Panc1 (cell line): ENCODE results near the gene PAGE4. TPM values are rescaled to one million over a fixed set of nuclear protein-coding genes. Genes with fewer than 3 reads are reported as not detected.
A peak's percentile ranks its signal among the peaks of the same experiment; 100 is the strongest.

Experiments
- ATAC-seq: fragments of 200-7000 bp; cut with Tn5 transposase; 2 replicates; pipeline ENCODE4 v1.9.1; 2020; ENCODE audit warnings: mild to moderate bottlenecking, moderate library complexity
- BruUV-seq: library from RNA; stranded (reverse); fragments of 400-500 nt; replicated peaks from 2 replicates; lab custom pipeline; 2021; lab: Mats Ljungman, UMichigan
- CTCF ChIA-PET: fragments of 300-600 bp; sonication (Branson Sonifier 250); formaldehyde crosslinking; loops from one replicate; lab custom pipeline; 2022; ENCODE audit warnings: antibody characterized with exemption; lab: Charles Lee
- POLR2A ChIA-PET: fragments of 300-600 bp; sonication (Branson Sonifier 250); formaldehyde crosslinking; loops from one replicate; lab custom pipeline; 2022; ENCODE audit warnings: antibody characterized with exemption; lab: Charles Lee
- DNase-seq: peaks from one replicate; pipeline ENCODE4 v3.0.0-alpha.2; 2010; ENCODE audit warnings: low read depth, low spot score
- H3K27ac ChIP-seq: 2 replicates; pipeline ENCODE4 v1.5.1; 2011; ENCODE audit warnings: mild to moderate bottlenecking, low read length, inconsistent platforms
- H3K27me3 ChIP-seq: fragments of 200-500 bp; sonication (Bioruptor generic); 2 replicates; pipeline ENCODE4 v1.6.0; 2014; ENCODE audit warnings: low read length, inconsistent platforms; ENCODE audit not compliant: control insufficient read depth, insufficient read depth
- H3K36me3 ChIP-seq: fragments of 200-500 bp; sonication (Bioruptor generic); 2 replicates; pipeline ENCODE4 v1.5.1; 2014; ENCODE audit warnings: inconsistent platforms, mild to moderate bottlenecking, low read length, moderate library complexity; ENCODE audit not compliant: control insufficient read depth, insufficient read depth
- H3K4me1 ChIP-seq: 2 replicates; pipeline ENCODE4 v1.5.1; 2011; ENCODE audit warnings: inconsistent platforms, mild to moderate bottlenecking, low read length, moderate library complexity; ENCODE audit not compliant: control insufficient read depth, insufficient read depth
- H3K4me3 ChIP-seq, 2 experiments: 2 replicates each; pipeline ENCODE4 v1.5.1; 2011 to 2012; ENCODE audit warnings: low read depth in 2 of 2, low read length in 2 of 2, mild to moderate bottlenecking in 2 of 2, inconsistent platforms in 1 of 2, moderate library complexity in 1 of 2
- H3K9me3 ChIP-seq: fragments of 200-500 bp; sonication (Bioruptor generic); 2 replicates; pipeline ENCODE4 v1.5.1; 2014; ENCODE audit warnings: low read depth, mild to moderate bottlenecking, inconsistent platforms, low read length, moderate library complexity; ENCODE audit not compliant: control insufficient read depth, insufficient read depth
- CTCF ChIP-seq: fragments of 450-650 bp; IDR thresholded peaks from 2 replicates; pipeline ENCODE4 v1.5.1; 2017; ENCODE audit warnings: mild to moderate bottlenecking
- POLR2AphosphoS5 ChIP-seq: IDR thresholded peaks from 2 replicates; pipeline ENCODE4 v1.6.1; 2012; ENCODE audit warnings: mild to moderate bottlenecking, low read depth, low read length, moderate library complexity
- REST ChIP-seq, 2 experiments: IDR thresholded peaks; 2 replicates each; pipeline ENCODE4 v1.6.1; 2011 to 2012; ENCODE audit warnings: low read depth in 2 of 2, control low read depth in 1 of 2, low read length in 1 of 2, mild to moderate bottlenecking in 1 of 2, moderate library complexity in 1 of 2; ENCODE audit not compliant: insufficient read depth in 1 of 2
- SIN3A ChIP-seq: IDR thresholded peaks from 2 replicates; pipeline ENCODE4 v1.6.1; 2012; ENCODE audit warnings: low read depth, mild to moderate bottlenecking, low read length, moderate library complexity, borderline replicate concordance; ENCODE audit not compliant: insufficient read depth
- TCF7L2 ChIP-seq: IDR thresholded peaks from 2 replicates; pipeline ENCODE4 v1.6.1; 2011; ENCODE audit warnings: mild to moderate bottlenecking, low read depth, low read length, inconsistent platforms
- in situ Hi-C: cut with HindIII; loops from 2 replicates; pipeline ENCODE4 v1.10.0; 2016; ENCODE audit warnings: low sequenced_read_pairs, low pct_unique_long_range_greater_than_20kb
- intact Hi-C: fragments of 100-400 bp; cut with micrococcal nuclease; formaldehyde crosslinking; loops from one replicate; pipeline ENCODE4 v1.10.0; 2022; ENCODE audit not compliant: unreplicated experiment
- total RNA-seq: library from RNA; stranded (reverse); gene quantifications from one replicate; pipeline ENCODE4 v1.2.1, GENCODE V29; 2021; ENCODE audit not compliant: unreplicated experiment

The PAGE4 gene
- total RNA-seq, 1 experiment from 2014 or later: not detected

GRCh38 chrX:49876750-49877149 is 47.6 kb downstream of the PAGE4 start:
- no peak overlapping the region for H3K27ac ChIP-seq
- H3K4me1 ChIP-seq: no peaks in the 10 kb centered on the region; the same call in 1 of the 2 replicates
- ChIA-PET POLR2A (interaction anchor here (0.5 kb wide), 1 partner anchor 97 kb away, joined by 3 read pairs; no protein-coding TSS in a partner anchor), CTCF (interaction anchor here (0.6 to 0.8 kb wide), 4 partner anchors 36 to 586 kb away, joined by 3 to 8 read pairs (median 6); partner anchors contain the start of gene CLCN5)
- H3K9me3 ChIP-seq: no peaks in the 10 kb centered on the region
- DNase-seq: peak; percentile 22
- H3K4me3 ChIP-seq: no peak overlapping the region
- no peak for TF ChIP-seq TCF7L2
- TF ChIP-seq CTCF: peak; percentile 72
- no peak for TF ChIP-seq POLR2AphosphoS5
- no peak for TF ChIP-seq REST (IDR thresholded peaks at IDR 0.05; ENCODE audit: insufficient read depth in 1 of 2, low read depth in 2 of 2, low read length in 1 of 2)
- no peak for TF ChIP-seq SIN3A
- no peaks in the 10 kb centered on the region for H3K36me3 ChIP-seq
- in situ Hi-C loops: no loop called here
- intact Hi-C loops: no loop called here
- no peaks in the 10 kb centered on the region; the same call in 1 of the 2 replicates for H3K27me3 ChIP-seq
- no peak for ATAC-seq
- no TSS peak for BruUV-seq

- ChIA-PET CTCF (interaction anchor here (0.6 to 0.8 kb wide), 3 partner anchors 38 to 587 kb away, joined by 3 to 8 read pairs (median 3); partner anchors contain the start of gene CLCN5), POLR2A (interaction anchor here (0.5 kb wide), 1 partner anchor 96 kb away, joined by 3 read pairs; no protein-coding TSS in a partner anchor)
- no peak overlapping the region for H3K4me3 ChIP-seq
- TF ChIP-seq CTCF (no peak), SIN3A (no peak), REST (IDR thresholded peaks at IDR 0.05; ENCODE audit: insufficient read depth in 1 of 2, low read depth in 2 of 2, low read length in 1 of 2) (no peak), POLR2AphosphoS5 (no peak), TCF7L2 (no peak)
- no peak for ATAC-seq
- DNase-seq: no peak
- BruUV-seq: no TSS peak
- in situ Hi-C loops (no loop called here), intact Hi-C loops (no loop called here)
- no peak overlapping the region for H3K27ac ChIP-seq
- H3K4me1 ChIP-seq: no peaks in the 10 kb centered on the region; the same call in 1 of the 2 replicates
- H3K27me3 ChIP-seq: no peaks in the 10 kb centered on the region; the same call in 1 of the 2 replicates
- no peaks in the 10 kb centered on the region for H3K9me3 ChIP-seq
- H3K36me3 ChIP-seq: no peaks in the 10 kb centered on the region
These were observed 48.4 kb downstream of the PAGE4 start for GRCh38 chrX:49877397-49878101.
